NCI-H1092 treated with DMSO at 0.1 percent for 48 hours (cell line): ENCODE results near the gene ZNF407.
A peak's percentile ranks its signal among the peaks of the same experiment; 100 is the strongest.

ENCODE experiments used
- DNase-seq: peaks from one replicate; lab custom pipeline; 2025; lab: John Stamatoyannopoulos, UW

ZNF407 gene

DNA sequence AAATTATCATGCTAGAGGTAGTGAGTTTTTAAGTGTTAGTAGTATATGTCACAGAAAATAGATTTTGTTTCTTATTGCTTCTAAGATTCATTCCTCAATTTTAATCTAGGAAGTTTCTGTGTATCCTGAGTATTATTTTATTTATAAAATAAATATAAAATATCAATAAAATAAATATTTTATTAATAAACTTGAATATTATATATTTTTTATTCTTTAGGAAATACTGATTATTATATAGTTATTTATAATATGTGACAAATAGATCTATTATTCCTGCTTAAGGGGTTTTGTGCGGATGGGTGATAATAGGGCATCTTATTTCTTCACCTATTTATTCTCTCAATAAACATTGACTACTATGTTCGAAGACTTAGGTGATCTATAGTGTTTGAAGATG is 191.0 kb downstream of the ZNF407 start:
- DNase-seq, result no peak

DNA sequence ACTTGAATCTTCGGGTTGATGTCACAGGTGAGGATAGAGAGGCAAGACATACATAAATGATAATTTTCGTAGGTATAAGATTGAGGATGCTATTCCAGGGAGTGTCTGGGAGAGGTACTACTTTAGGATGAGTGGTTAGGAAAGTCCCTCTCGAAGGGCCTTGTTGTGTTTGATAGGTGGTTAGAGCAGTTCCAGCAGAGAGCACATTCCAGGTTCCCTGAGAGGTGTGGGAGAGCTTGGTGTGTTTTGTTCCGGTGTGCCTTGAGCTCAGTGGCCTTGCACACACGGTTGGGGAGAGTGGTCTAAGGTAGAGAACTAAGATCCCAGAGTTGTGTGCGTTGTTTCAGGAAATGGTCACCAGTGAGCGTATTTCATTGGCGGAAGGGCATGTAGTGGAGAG is 191.4 kb downstream of the ZNF407 start:
- no peak for DNase-seq

DNA sequence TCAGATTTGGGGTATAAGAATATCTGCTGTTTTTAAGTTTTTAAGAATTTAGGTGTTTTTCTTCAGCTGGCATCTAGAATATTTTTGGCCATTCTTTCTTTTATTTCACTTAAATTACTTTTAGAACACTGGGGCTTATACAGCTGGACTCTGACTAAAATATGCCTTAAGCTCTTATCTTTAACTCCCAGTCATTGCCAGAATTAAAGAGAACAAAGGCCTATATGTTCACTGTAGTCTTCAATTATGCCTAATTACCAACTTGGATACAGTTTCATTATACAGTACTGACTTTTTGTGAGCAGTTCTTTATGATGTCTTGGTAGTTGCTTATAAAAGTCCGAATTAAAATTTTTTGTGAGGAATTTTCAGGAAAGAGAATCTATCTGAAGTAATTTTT is 192.8 kb downstream of the ZNF407 start:
- no peak for DNase-seq

DNA sequence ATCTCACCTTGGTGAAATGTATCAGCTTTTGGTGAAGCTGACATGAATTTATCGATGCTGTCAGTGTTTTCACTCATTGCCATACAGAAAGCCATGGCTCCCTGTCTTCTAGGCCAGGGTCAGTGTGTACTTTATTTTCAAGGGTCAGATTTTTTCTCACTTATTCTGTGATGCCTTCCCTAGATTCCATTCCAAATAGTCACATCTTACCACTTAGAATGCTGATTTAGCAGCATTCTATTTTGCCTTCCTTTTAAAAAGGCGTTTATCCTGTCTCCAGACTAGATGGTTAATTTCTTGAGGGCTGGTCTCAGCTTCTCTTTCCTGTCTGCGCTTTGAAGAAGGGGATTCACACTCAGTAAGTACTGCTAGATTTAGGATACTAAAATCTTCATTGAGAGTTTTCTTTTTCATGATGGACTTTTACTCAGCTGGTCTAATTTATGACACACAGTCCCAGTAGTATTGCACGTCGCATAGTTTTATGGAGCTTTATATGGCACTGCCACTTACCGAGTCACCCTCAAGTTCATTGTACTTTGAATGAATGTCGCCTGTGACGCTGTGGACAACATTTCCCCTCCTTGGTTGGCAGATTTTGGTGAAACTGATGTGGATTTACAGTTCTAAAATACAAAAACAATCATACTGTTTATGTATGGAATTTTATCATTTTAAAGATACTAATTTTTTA is 194.0 kb downstream of the ZNF407 start:
- no peak for DNase-seq

DNA sequence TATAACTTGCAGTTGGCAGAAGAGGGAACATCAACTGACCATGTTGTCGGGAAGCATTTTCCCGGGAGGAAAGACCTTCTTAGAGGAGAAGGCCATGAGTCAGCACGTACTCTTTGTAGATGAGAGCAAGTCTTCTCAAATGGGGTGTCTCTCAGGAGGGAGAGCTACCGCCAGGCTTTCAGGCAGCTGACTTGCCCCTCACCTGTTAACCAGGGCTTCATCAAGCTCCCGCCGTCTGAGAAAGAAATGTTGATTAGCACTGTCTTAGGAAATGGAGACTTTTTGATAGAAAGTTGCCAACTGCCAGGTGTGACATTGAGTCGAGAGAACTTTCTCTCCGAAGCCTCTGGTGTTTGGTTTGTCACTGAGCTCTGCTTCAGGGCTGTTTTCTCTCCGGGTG is 196.1 kb downstream of the ZNF407 start:
- DNase-seq, result no peak

DNA sequence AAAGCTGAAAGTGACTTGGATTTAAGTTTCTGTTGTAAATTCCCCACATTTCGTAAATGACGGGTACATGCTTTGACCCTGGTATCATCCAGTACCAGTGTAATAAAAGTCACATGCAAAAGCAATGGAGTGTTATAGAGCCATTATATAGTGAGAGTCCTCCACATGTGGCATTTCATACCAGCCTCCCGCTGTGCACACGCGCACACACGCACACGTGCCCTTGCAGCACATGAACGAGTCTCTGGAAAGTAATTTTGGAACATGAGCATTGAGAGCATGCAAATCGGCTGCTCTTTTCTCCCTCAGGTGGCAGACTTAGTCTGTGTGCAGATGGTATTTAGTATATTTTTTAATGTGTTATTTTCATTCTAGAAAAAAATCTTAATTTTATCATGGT is 198.1 kb downstream of the ZNF407 start:
- no peak for DNase-seq

DNA sequence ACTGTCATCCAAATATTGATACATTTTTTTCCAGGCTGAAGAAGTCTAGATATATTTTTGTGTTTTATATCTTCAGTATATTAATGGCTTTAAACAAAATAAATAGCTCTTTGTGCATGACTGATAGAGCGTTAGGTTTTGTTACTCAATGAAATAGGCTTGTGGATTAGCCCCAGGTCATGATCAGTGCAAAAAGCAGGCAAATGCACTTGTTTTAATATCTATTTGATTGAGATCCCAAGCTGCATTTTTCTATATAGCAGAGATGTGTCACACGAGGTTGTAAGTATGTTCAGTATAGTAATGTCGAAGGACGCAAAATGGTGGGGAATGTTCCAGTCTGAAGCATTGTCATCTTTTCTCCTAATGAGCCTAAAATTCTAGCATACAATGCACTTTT is 198.5 kb downstream of the ZNF407 start:
- DNase-seq, result no peak

DNA sequence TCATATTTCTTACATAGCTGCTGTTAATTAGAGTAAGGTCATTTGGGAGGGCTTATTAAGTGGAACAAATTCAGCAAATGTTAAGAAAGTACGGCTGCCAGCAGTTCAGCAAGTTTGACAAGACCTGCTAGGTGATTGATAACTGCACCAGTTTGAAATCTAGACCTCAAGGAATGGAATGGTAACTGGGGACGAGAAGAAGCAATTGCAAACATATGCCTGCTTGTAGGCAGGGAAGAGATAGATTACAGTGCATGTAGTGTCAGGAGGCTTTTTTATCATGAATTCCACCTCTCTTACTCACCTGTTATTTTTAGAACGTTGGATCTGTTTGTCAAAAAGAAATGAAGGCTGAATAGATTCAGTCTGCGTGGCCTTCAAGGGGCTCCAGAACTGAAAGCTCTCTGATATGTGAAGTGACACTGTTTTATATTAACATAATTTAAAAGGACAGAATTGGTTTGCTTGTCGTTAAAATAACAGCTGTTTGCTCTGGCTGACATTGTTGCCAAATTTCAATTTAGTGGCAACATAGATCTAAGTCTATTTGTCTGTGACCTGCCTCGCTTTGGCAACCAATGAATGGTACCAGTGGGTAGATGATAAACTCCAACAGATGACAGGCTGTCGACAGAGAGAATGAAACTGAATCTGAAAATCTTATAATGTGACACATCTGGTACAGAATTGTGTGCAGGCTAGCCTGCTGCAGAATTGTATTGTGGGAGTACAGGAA is 199.3 kb downstream of the ZNF407 start:
- DNase-seq, result peak; percentile 77

DNA sequence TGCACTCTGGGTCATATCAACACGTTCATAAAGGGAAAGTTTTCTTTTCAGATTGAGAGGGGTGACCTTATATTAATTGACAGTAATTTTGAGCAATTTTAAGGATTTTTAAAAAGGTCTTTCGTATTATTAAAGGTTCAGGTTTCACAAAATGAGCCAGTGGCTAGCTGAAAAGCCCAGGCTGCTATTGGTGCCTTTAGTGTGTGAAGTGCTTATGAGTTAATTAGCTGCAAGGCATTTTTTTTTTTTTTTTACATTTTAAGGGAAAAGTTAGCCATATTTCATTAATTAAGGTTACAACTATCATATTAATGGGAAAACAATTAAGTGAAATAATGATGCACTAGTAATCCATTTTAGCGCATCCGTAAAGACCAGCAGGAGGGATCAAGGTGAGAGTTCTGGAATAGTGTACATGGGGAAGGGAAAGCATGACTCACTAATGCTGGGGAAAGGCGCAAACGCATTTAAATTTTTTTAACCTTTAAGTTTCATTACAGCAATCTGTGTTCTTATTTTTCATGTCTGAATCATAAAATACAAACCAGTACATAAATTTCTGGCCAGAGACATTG is 200.0 kb downstream of the ZNF407 start:
- no peak for DNase-seq

DNA sequence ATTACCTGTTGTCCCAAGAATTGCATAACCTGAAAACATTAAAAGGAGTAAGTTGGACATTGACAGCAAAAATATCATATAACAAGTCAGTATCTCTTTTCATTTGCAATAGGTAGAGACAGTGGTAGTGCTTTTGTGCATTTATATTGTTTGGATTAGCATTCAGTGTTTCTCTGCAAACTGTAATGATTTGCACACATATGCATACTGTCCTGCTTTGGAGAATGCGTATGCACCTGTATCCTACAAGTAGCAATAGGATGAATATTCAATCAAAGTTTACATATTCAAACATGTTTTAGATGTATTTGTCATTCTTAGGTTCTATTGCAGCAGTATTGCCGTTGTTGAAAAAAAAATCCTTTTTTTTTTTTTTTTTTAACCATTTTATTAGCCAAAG is 201.9 kb downstream of the ZNF407 start:
- DNase-seq, result no peak

DNA sequence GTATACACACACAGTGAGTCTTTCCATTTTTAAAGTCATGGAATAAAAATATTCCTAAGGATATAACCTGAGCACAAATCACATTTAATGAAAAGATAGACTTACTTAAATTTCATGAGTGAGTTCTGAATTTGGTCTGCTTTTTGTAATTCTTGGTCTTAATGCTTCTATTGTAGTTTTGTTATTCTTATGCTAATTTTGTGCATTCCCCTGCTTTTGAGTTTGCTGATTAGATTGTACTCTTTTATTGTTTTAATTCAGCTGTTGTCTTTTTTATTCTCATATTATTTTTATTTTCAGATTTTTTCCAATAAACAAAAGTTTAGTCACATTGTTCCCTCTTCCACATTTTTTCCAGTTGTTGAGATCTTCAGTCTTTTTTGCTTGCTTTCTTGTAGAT is 202.4 kb downstream of the ZNF407 start:
- no peak for DNase-seq

DNA sequence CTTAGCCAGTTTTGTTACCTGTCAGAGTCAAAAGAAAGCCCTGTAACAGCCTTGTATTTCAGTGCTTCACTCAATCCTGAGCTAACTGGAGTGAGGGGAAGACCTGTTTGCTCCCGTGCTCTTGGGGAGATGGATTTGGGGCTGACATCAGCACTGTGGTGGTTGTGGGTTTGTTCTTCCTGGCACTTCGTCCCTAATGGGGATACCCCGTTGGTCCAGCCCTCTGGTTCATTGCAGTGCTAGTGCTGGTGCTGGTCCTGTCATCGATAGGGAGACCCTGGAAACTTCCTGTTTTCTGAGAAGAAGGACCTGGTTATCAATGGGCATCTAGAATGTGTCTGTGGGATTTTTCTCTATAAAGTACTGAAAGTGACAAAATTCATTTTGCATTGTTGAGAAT is 205.4 kb downstream of the ZNF407 start:
- no peak for DNase-seq

DNA sequence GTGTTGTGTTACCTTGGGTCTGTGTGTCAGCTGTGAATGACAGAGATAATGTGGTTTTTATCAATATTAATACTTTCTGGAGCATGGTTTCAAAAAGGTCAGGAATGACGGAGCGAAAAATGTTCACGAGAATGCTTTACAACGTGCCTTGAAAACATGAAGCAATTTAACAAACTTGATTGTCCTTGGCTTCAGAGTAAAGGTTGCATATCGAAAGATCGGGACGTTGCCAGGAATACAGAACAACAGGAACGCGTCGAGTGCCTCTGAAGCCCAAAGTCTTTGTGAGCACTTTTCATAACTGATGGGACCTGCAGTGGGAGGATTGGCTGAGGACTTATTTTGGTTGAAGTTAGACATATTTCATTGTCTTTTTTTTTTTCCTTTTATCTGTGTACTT is 206.1 kb downstream of the ZNF407 start:
- no peak for DNase-seq

DNA sequence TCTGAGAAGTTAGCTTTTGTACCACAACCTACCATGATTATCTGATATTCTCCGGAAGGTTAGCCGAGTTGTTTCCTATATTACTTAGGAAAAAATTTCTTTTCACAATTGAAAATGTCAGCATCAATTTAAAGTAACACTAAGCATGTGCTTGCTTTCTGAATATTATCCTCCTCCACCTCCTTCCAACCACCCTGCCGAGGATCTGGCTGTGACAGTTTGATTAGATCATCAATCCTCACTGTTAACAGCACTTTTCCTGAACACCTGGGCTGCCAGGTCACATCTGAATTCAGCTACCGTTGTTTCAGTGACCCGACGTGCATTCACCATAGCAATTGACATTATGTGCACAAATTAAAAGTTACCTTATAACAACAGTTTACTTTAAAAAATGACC is 207.0 kb downstream of the ZNF407 start:
- no peak for DNase-seq

DNA sequence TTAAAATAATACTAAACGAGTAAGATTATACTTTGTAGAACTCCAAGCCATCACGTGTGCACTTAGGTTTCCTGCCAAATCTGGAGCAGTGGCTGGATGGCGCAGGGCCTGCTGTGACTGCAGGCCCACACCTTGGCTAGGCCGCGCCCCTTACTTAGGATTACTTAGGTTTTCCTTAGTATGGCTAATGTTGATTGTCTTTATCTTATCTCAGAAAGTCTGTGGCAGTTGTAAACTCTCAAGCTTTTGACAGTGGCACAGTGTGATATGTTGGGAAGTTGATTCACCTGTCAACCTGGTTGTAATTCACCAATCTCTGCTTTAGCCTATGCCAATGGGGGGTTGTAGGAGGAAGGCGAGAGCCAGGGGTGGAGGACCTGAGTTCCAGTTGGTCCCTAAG is 208.4 kb downstream of the ZNF407 start:
- no peak for DNase-seq

DNA sequence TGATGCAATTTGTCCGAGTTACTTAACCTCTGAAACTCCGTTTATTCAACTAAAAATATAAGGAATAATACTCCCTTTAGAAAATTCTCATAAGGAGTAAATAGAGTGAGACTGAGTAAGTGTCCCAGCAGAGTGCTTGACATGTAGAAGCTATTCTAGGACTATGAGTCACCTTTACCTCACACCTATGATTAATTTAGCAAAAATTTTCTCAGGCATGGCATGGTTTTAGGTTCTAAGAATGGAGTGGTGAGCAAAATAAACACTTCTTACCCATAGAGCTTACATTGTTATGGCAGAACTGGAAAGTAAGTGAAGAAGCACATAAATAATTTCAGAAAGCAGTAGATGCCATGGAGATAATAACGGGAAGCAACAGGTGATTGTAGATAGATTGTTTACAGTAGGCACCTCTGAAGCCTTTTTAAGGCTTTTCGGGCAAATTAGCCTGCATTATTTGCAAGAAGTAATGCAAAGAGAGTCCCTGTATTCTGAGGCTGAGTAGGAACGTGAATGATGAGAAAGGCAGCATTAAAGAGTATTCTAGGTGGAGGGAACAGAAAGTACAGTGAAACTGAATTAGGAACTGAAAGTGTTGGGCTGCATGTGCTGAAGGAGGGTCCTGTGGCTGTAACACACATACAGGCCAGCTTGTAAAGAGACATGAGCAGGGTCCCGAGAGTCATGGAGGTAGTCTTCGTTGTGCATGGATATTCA is 209.2 kb downstream of the ZNF407 start:
- DNase-seq, result no peak

DNA sequence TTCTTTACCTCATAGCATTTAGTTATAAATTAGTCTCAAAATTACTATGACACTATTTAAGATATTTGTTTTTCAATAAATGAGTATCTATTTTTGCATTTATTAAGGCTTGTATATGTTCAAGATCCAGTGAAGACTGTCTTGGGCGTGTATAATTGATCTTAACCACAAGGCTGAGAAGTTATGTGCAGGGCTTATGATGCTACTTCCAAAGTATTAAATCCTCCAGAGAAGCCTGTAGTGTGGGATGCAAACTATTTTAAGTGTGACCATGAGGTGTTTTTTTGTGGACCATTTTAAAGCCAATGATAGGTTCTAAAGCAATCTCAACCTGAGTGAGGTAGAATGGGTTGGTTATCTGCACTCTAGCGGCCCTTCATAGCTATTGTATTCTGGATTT is 219.9 kb downstream of the ZNF407 start:
- no peak for DNase-seq

DNA sequence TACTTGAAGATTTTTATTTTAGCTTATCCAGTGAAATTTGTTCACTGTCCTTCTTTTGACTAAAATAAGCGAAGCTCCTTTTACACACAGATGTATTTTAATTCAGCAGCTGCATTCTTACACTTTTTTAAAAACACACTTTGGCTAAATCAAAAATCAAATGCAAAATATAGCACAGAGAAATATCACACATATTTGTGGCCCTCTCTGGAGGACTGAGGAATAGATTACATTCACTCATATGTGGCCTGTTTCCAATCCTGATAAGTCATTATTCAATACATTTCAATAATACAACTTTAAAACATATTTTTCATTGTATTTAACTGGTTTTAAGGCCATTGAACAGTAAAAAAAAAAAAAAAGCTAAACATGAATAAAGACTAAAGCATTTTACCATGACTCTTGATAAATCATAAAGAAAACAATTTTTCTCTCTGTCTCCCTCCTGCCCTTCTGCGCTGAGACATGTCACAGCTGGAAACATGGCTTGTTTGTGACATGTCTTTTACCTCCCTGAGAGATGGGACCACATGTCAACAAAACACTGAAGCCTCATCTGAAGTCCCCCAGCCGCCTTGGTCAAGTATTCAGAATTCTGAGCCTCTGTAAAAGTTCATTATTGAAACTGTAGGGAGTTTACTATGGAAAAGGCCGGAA is 221.0 kb downstream of the ZNF407 start:
- DNase-seq, result no peak

DNA sequence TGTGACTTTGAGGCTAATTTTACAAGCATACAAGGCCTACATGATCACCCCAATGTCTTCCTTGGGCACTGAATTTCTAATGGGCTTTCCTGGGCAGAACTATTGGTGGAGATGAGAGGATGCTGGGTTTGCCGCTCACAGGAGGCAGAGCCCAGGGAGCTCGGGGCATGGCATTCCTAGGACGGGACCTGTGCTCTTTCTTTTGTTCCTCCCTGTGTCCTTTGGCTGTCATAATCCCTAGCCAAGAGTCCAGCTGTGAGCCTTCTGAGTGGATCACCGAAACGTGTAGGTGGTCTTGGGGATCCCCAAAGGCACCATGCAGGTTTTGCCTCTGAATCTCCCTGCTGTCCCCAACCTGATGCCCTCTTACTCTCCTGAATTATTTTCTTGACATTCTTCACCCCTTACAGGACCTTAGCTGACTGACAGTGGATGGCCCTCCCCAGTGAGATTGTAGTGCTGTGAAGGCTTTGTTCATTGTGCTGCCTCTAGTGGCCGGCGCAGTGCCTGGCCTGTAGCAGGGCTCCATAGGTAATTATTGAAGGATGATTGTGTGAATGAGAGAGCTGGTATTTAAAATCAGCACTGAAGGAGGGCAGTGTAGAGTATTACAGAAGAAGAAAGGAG is 221.9 kb downstream of the ZNF407 start:
- no peak for DNase-seq

DNA sequence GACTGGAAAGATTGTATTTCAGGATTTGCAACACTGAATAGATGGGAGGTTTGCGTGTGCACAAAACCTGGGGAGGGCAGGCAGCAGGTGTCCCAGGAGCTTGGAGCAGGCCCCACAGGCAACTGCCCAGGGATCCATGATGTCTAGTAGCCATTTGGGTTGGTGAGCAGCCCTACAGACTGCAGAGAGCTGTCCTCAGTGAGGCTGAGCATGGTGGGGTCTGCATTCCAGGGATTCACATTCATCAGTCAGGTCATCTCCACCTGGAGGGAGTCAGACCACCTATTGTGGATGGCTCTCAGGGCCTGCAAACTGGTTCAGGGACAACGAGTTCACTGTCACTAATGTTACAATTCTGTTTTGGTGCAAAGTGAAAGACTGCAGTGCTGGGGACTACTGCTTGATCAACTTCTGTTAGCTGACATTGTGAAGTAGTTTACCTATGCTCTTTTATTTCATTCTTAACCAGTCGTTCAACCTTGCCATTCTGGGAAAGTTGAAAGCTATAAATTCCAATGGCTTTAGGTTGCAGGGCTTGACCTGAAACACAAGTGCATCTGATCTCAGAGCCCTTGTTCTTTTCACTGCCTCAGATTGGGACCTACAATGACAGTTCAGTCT is 222.6 kb downstream of the ZNF407 start:
- DNase-seq, result no peak

DNA sequence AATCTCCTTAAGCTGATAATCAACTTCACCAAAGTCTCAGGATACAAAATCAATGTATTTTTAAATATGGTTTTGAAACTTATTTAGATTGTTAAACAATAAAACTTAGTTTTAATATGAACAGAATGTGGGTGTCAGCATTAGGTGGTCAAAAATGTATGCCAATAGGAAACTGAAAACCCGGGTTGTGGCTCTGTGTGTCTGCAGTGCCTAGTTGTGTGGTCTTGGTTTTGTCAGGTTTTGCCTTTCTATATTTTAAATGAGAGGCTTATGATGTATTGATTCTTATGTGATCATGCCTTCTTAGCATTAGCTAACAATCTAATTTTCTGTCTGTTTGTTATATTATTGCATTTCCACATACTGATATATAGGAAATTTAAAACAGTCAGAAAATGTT is 227.8 kb downstream of the ZNF407 start:
- DNase-seq, result no peak
